Stimulated activated CD4-positive, alpha-beta T cell treated with anti-CD3 and anti-CD28 coated beads, Interleukin-12 subunit alpha, Interleukin-12 subunit beta, amount 100 ng/mL, for 24 hours (primary cell): ENCODE results near the gene PLLP.

ENCODE experiments used
- DNase-seq, 2 experiments: peaks; one replicate each; pipeline ENCODE4 v3.0.0-alpha.2; 2020; ENCODE audit warnings: low read depth in 2 of 2

The PLLP gene

GRCh38 chr16:57225978-57226377 lies 58.5 kb downstream of the PLLP start:
- DNase-seq, result no peak

DNA sequence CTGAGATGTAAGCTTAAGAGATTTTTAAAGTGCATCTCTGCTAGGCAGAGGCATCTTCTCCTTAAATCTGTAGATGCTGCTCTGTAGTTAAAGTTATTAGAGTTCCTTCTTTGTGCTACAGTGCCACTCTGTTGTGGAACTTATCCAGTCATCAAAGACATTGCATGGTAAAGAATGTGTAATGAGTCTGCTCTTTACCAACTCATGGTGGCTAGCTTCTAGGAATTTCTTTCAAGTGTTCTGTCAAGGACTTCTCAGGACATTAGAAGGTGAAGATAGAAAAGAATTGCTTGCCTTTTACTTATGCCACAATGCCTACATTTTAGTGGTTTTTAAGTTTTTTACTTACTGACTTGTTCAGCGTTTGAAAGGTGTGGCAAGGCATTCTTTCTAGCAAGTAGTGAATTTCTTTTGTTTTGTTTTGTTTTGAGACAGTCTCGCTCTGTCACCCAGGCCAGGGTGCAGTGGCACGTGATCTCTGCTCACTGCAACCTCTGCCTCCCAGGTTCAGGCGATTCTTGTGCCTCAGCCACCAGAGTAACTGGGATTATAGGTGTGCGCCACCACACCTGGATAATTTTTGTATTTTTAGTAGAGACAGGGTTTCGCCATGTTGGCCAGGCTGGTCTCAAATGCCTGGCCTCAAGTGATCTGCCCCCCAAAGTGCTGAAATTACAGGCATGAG lies 59.7 kb downstream of the PLLP start:
- DNase-seq, result no peak

GRCh38 chr16:57223057-57223456 lies 61.4 kb downstream of the PLLP start:
- DNase-seq, result no peak

DNA sequence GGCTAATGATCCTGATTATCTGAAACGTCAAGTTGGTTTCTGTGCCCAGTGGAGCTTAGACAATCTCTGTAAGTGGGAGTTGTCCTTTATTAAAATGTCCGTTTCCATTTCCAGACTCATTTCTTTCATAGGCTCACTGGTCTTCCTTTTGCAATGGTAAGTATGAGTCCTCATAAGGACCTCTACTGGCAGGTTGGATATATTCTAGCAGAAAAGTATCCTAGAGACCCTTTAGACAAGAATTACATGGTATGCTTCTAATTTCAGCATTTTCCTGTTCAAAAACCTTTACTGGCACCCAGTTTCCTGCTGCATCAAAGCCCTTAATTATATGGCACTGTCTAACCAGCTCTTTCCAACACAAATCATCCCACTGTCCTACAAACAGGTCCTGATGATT lies 67.5 kb downstream of the PLLP start:
- no peak for DNase-seq

DNA sequence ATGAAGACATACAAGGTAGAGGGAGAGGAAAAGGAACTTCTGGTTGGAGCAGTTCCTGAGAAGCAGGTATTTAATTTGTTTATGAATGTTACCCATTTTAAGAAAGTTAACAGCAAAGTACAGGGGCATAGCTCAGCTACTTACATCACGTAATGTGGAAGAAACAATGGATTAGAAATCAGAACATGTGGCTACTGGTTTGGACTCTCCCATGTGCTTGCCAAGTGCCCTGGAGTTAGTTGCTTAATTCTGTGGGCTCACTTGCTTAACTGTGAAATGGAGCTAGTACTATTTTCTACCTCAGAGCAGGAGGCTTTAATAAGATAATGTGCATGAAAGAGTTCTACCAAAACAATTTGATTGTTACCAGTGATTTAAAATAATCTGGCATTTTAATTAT lies 71.0 kb downstream of the PLLP start:
- no peak for DNase-seq

- DNase-seq, result no peak
Observed at GRCh38 chr16:57209780-57210179, 74.7 kb downstream of the PLLP start.

GRCh38 chr16:57208926-57209325 lies 75.5 kb downstream of the PLLP start:
- DNase-seq, result no peak
